ENCODE data around the gene RBM33. TPM values are rescaled to one million over a fixed set of nuclear protein-coding genes. Genes with fewer than 3 reads are reported as not detected.

Gene RBM33
- total and polyA plus RNA-seq, 2 of the 13 experiments (the other 11 are each of a cell fraction or from before 2014, with no cell fraction given) = 12.4 to 28.9 TPM

DNA sequence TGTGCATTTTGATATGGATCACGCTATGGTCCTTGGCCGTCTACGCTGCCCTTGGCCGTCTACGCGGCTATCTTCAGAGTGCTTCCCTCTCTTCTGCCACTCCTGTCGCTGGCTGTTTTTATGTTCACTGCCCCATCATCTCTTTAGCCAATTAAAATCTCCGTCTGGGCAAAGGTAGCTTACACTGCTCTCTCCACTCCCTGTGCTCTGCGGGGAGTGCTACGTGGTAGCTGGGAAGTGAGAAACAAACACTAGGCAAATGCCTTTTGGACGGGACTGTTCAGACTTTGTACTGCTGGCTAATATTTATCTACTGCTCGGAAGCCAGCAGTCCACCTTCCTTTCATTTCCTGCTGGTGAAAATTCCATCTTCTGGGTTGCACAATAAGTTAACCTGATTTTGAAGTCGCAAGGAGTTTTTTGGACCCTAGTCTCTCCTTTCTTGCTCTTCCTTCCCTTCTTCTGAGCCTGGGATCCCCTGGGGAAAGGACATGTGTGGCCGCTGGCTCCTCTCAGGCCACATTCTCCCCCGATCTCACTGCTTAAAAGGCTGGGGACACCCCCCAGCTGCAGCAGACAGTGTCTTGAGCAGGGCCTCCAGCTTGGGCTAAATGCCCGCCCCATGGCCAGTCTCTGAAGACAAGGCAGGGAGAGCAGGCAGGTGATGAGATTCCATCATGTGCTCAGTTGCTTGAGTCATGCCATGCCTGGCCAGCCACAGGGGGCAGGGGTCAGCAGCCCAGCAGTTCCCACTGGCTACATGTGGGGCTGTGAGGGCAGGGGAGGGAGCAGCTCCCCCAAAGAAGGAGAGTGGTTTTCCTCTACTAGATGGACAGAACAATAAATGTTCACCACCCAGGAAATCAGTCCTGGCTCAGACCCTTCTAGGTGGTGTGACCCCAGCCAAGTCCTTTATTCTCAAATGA lies 25.5 kb upstream of the RBM33 start (continued):
- TF ChIP-seq, protein P1, sequence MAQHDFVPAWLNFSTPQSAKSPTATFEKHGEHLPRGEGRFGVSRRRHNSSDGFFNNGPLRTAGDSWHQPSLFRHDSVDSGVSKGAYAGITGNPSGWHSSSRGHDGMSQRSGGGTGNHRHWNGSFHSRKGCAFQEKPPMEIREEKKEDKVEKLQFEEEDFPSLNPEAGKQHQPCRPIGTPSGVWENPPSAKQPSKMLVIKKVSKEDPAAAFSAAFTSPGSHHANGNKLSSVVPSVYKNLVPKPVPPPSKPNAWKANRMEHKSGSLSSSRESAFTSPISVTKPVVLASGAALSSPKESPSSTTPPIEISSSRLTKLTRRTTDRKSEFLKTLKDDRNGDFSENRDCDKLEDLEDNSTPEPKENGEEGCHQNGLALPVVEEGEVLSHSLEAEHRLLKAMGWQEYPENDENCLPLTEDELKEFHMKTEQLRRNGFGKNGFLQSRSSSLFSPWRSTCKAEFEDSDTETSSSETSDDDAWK (CRISPR knock-in tag; IDR thresholded peaks at IDR 0.05) = no peak
- TF ChIP-seq SP140L (CRISPR knock-in tag; IDR thresholded peaks at IDR 0.05; ENCODE audit: borderline replicate concordance) (0 out of 2 replicates have a peak, but pooled peaks have one; percentile 29), SALL1 (CRISPR knock-in tag; IDR thresholded peaks at IDR 0.05) (peak; percentile 89), SAP130 (CRISPR knock-in tag; IDR thresholded peaks at IDR 0.05; ENCODE audit: low read depth) (peak; percentile 64), SSRP1 (CRISPR knock-in tag; IDR thresholded peaks at IDR 0.05) (no peak), ZNF510 (CRISPR knock-in tag; IDR thresholded peaks at IDR 0.05; ENCODE audit: low read depth) (no peak), ZNF720 (CRISPR knock-in tag; IDR thresholded peaks at IDR 0.05) (no peak), RELA (CRISPR knock-in tag; IDR thresholded peaks at IDR 0.05) (no peak), ZNF329 (CRISPR knock-in tag; IDR thresholded peaks at IDR 0.05; ENCODE audit: low read depth) (no peak), FOSL1 (CRISPR knock-in tag; IDR thresholded peaks at IDR 0.05; ENCODE audit: borderline replicate concordance) (no peak)
- TF ChIP-seq, protein P2, sequence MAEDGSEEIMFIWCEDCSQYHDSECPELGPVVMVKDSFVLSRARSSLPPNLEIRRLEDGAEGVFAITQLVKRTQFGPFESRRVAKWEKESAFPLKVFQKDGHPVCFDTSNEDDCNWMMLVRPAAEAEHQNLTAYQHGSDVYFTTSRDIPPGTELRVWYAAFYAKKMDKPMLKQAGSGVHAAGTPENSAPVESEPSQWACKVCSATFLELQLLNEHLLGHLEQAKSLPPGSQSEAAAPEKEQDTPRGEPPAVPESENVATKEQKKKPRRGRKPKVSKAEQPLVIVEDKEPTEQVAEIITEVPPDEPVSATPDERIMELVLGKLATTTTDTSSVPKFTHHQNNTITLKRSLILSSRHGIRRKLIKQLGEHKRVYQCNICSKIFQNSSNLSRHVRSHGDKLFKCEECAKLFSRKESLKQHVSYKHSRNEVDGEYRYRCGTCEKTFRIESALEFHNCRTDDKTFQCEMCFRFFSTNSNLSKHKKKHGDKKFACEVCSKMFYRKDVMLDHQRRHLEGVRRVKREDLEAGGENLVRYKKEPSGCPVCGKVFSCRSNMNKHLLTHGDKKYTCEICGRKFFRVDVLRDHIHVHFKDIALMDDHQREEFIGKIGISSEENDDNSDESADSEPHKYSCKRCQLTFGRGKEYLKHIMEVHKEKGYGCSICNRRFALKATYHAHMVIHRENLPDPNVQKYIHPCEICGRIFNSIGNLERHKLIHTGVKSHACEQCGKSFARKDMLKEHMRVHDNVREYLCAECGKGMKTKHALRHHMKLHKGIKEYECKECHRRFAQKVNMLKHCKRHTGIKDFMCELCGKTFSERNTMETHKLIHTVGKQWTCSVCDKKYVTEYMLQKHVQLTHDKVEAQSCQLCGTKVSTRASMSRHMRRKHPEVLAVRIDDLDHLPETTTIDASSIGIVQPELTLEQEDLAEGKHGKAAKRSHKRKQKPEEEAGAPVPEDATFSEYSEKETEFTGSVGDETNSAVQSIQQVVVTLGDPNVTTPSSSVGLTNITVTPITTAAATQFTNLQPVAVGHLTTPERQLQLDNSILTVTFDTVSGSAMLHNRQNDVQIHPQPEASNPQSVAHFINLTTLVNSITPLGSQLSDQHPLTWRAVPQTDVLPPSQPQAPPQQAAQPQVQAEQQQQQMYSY (CRISPR knock-in tag; IDR thresholded peaks at IDR 0.05) = no peak
- TF ChIP-seq, protein P3, sequence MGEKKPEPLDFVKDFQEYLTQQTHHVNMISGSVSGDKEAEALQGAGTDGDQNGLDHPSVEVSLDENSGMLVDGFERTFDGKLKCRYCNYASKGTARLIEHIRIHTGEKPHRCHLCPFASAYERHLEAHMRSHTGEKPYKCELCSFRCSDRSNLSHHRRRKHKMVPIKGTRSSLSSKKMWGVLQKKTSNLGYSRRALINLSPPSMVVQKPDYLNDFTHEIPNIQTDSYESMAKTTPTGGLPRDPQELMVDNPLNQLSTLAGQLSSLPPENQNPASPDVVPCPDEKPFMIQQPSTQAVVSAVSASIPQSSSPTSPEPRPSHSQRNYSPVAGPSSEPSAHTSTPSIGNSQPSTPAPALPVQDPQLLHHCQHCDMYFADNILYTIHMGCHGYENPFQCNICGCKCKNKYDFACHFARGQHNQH (CRISPR knock-in tag; IDR thresholded peaks at IDR 0.05) = peak; percentile 87
- TF ChIP-seq, protein P4, sequence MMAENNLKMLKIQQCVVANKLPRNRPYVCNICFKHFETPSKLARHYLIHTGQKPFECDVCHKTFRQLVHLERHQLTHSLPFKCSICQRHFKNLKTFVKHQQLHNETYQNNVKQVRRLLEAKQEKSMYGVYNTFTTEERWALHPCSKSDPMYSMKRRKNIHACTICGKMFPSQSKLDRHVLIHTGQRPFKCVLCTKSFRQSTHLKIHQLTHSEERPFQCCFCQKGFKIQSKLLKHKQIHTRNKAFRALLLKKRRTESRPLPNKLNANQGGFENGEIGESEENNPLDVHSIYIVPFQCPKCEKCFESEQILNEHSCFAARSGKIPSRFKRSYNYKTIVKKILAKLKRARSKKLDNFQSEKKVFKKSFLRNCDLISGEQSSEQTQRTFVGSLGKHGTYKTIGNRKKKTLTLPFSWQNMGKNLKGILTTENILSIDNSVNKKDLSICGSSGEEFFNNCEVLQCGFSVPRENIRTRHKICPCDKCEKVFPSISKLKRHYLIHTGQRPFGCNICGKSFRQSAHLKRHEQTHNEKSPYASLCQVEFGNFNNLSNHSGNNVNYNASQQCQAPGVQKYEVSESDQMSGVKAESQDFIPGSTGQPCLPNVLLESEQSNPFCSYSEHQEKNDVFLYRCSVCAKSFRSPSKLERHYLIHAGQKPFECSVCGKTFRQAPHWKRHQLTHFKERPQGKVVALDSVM (CRISPR knock-in tag; IDR thresholded peaks at IDR 0.05) = peak; percentile 9; the same call in 1 of the 2 replicates
- TF ChIP-seq, protein P5, sequence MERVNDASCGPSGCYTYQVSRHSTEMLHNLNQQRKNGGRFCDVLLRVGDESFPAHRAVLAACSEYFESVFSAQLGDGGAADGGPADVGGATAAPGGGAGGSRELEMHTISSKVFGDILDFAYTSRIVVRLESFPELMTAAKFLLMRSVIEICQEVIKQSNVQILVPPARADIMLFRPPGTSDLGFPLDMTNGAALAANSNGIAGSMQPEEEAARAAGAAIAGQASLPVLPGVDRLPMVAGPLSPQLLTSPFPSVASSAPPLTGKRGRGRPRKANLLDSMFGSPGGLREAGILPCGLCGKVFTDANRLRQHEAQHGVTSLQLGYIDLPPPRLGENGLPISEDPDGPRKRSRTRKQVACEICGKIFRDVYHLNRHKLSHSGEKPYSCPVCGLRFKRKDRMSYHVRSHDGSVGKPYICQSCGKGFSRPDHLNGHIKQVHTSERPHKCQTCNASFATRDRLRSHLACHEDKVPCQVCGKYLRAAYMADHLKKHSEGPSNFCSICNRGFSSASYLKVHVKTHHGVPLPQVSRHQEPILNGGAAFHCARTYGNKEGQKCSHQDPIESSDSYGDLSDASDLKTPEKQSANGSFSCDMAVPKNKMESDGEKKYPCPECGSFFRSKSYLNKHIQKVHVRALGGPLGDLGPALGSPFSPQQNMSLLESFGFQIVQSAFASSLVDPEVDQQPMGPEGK (CRISPR knock-in tag; IDR thresholded peaks at IDR 0.05) = peak; percentile 91
- TF ChIP-seq, protein P6, sequence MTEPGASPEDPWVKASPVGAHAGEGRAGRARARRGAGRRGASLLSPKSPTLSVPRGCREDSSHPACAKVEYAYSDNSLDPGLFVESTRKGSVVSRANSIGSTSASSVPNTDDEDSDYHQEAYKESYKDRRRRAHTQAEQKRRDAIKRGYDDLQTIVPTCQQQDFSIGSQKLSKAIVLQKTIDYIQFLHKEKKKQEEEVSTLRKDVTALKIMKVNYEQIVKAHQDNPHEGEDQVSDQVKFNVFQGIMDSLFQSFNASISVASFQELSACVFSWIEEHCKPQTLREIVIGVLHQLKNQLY (CRISPR knock-in tag; IDR thresholded peaks at IDR 0.05) = peak; percentile 40; the same call in 1 of the 2 replicates
- TF ChIP-seq, protein P7, sequence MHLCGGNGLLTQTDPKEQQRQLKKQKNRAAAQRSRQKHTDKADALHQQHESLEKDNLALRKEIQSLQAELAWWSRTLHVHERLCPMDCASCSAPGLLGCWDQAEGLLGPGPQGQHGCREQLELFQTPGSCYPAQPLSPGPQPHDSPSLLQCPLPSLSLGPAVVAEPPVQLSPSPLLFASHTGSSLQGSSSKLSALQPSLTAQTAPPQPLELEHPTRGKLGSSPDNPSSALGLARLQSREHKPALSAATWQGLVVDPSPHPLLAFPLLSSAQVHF (CRISPR knock-in tag; IDR thresholded peaks at IDR 0.05) = no peak
